H9 (cell line): ENCODE data around the gene VDAC1. TPM values are rescaled to one million over a fixed set of nuclear protein-coding genes. Genes with fewer than 3 reads are reported as not detected.
A peak's percentile ranks its signal among the peaks of the same experiment; 100 is the strongest.

Source experiments
- DNase-seq: peaks from one replicate; pipeline ENCODE4 v3.0.0-alpha.2; 2017
- H2AFZ ChIP-seq: one replicate; pipeline ENCODE4 v1.6.1; 2013; ENCODE audit warnings: mild to moderate bottlenecking, low read length, control low read depth, moderate library complexity
- H2AK5ac ChIP-seq: 2 replicates; pipeline ENCODE4 v1.6.1; 2013; ENCODE audit warnings: low read length, control low read depth, mixed read lengths; ENCODE audit not compliant: insufficient read length
- H2BK120ac ChIP-seq: one replicate; pipeline ENCODE4 v1.6.1; 2013; ENCODE audit warnings: low read depth, mild to moderate bottlenecking, low read length, control low read depth, inconsistent platforms; ENCODE audit not compliant: poor library complexity, severe bottlenecking
- H2BK12ac ChIP-seq: 2 replicates; pipeline ENCODE4 v1.6.1; 2013; ENCODE audit warnings: low read length, control low read depth, mixed read lengths, low read depth; ENCODE audit not compliant: insufficient read length
- H2BK15ac ChIP-seq: 2 replicates; pipeline ENCODE4 v1.6.1; 2013; ENCODE audit warnings: low read depth, low read length, control low read depth
- H2BK20ac ChIP-seq: one replicate; pipeline ENCODE4 v1.6.1; 2013; ENCODE audit warnings: low read depth, mild to moderate bottlenecking, low read length, control low read depth, inconsistent platforms; ENCODE audit not compliant: poor library complexity, severe bottlenecking
- H2BK5ac ChIP-seq: 2 replicates; pipeline ENCODE4 v1.6.1; 2013; ENCODE audit warnings: low read length, control low read depth, mixed read lengths; ENCODE audit not compliant: insufficient read length
- H3K14ac ChIP-seq: 2 replicates; pipeline ENCODE4 v1.6.1; 2013; ENCODE audit warnings: low read length, control low read depth; ENCODE audit not compliant: insufficient read depth
- H3K18ac ChIP-seq: 2 replicates; pipeline ENCODE4 v1.6.1; 2013; ENCODE audit warnings: low read depth, mild to moderate bottlenecking, mixed read lengths, low read length, control low read depth; ENCODE audit not compliant: insufficient read length
- H3K23ac ChIP-seq: 2 replicates; pipeline ENCODE4 v1.6.1; 2013; ENCODE audit warnings: low read length, control low read depth, mixed read lengths, low read depth; ENCODE audit not compliant: insufficient read length
- H3K23me2 ChIP-seq: 2 replicates; pipeline ENCODE4 v1.6.1; 2013; ENCODE audit warnings: low read depth, mild to moderate bottlenecking, mixed read lengths, low read length, control low read depth; ENCODE audit not compliant: insufficient read length, poor library complexity, severe bottlenecking
- H3K27ac ChIP-seq: 2 replicates; pipeline ENCODE4 v1.5.1; 2013; ENCODE audit warnings: low read length, control low read depth, mixed read lengths, low read depth; ENCODE audit not compliant: insufficient read length
- H3K27me3 ChIP-seq: 2 replicates; pipeline ENCODE4 v1.6.1; 2013; ENCODE audit warnings: low read length, control low read depth, inconsistent platforms; ENCODE audit not compliant: insufficient read depth
- H3K4ac ChIP-seq: 2 replicates; pipeline ENCODE4 v1.6.1; 2013; ENCODE audit warnings: low read depth, mild to moderate bottlenecking, control low read depth, inconsistent platforms, low read length, moderate library complexity
- H3K4me1 ChIP-seq: 2 replicates; pipeline ENCODE4 v1.6.1; 2013; ENCODE audit warnings: low read length, control low read depth, inconsistent platforms; ENCODE audit not compliant: insufficient read depth
- H3K4me2 ChIP-seq: 2 replicates; pipeline ENCODE4 v1.6.1; 2013; ENCODE audit warnings: low read length, control low read depth, mixed read lengths; ENCODE audit not compliant: insufficient read length, insufficient read depth
- H3K56ac ChIP-seq: 2 replicates; pipeline ENCODE4 v1.6.1; 2013; ENCODE audit warnings: low read depth, mild to moderate bottlenecking, mixed read lengths, low read length, control low read depth; ENCODE audit not compliant: insufficient read length
- H3K79me1 ChIP-seq: 2 replicates; pipeline ENCODE4 v1.6.1; 2013; ENCODE audit warnings: low read depth, mild to moderate bottlenecking, moderate library complexity, low read length, control low read depth, inconsistent platforms; ENCODE audit not compliant: insufficient read depth, poor library complexity, severe bottlenecking
- H3K79me2 ChIP-seq: 2 replicates; pipeline ENCODE4 v1.6.1; 2013; ENCODE audit warnings: low read length, control low read depth, inconsistent platforms; ENCODE audit not compliant: insufficient read depth
- H3K9ac ChIP-seq: 2 replicates; pipeline ENCODE4 v1.6.1; 2013; ENCODE audit warnings: low read length, control low read depth, mixed read lengths; ENCODE audit not compliant: insufficient read length; ENCODE audit errors: extremely low read depth
- H3K9me3 ChIP-seq: one replicate; pipeline ENCODE4 v1.6.1; 2013; ENCODE audit warnings: low read depth, low read length, inconsistent platforms; ENCODE audit not compliant: control insufficient read depth
- H3T11ph ChIP-seq: one replicate; pipeline ENCODE4 v1.6.1; 2013; ENCODE audit warnings: mild to moderate bottlenecking, low read length, control low read depth, inconsistent platforms
- H4K20me1 ChIP-seq: one replicate; pipeline ENCODE4 v1.6.1; 2013; ENCODE audit not compliant: control insufficient read depth, insufficient read length, insufficient read depth
- H4K5ac ChIP-seq: 2 replicates; pipeline ENCODE4 v1.6.1; 2013; ENCODE audit warnings: low read depth, mild to moderate bottlenecking, mixed read lengths, low read length, control low read depth; ENCODE audit not compliant: insufficient read length
- H4K8ac ChIP-seq: replicated peaks from 2 replicates; pipeline ENCODE4 v1.6.1; 2013; ENCODE audit warnings: low read length, control low read depth, mixed read lengths, low read depth; ENCODE audit not compliant: insufficient read length
- H4K91ac ChIP-seq: 2 replicates; pipeline ENCODE4 v1.6.1; 2013; ENCODE audit warnings: low read depth, mild to moderate bottlenecking, moderate library complexity, mixed read lengths, low read length, control low read depth; ENCODE audit not compliant: insufficient read length
- H3K27ac Mint-ChIP-seq, 3 experiments: 2 replicates in 2 of 3; 3 replicates in 1 of 3; pipeline ENCODE4 v1.8.0; 2020 to 2021; ENCODE audit warnings: mixed read lengths in 3 of 3, mild to moderate bottlenecking in 1 of 3, moderate library complexity in 1 of 3
- H3K27me3 Mint-ChIP-seq: 2 replicates; pipeline ENCODE4 v1.8.0; 2021; ENCODE audit warnings: low read depth, mild to moderate bottlenecking, moderate library complexity, mixed read lengths
- H3K36me3 Mint-ChIP-seq, 3 experiments: 2 replicates in 2 of 3; 3 replicates in 1 of 3; pipeline ENCODE4 v1.8.0; 2020 to 2021; ENCODE audit warnings: low read depth in 3 of 3, mixed read lengths in 3 of 3; ENCODE audit not compliant: insufficient read depth in 1 of 3
- H3K4me1 Mint-ChIP-seq, 2 experiments: 2 replicates each; pipeline ENCODE4 v1.8.0; 2020; ENCODE audit warnings: mixed read lengths in 2 of 2
- H3K4me3 Mint-ChIP-seq, 2 experiments: 2 replicates in 1 of 2; 3 replicates in 1 of 2; pipeline ENCODE4 v1.8.0; 2020 to 2021; ENCODE audit warnings: mild to moderate bottlenecking in 2 of 2, mixed read lengths in 2 of 2, moderate library complexity in 1 of 2
- H3K9me3 Mint-ChIP-seq, 2 experiments: 2 replicates in 1 of 2; 3 replicates in 1 of 2; pipeline ENCODE4 v1.8.0; 2020; ENCODE audit warnings: mild to moderate bottlenecking in 2 of 2, mixed read lengths in 2 of 2, moderate library complexity in 1 of 2
- CTCF ChIP-seq: fragments of 200-600 bp; sonication (generic); conservative IDR thresholded peaks from 3 replicates; pipeline ENCODE4 v1.8.0; 2021; ENCODE audit warnings: antibody characterized with exemption, mild to moderate bottlenecking
- WGBS: extraction: QIAGEN DNeasy Blood & Tissue Kit; methylation state at CpG from one replicate; pipeline ENCODE4 v1.1.7; 2013; ENCODE audit warnings: missing lambda C conversion rate, low lambda C conversion rate, mixed read lengths; ENCODE audit not compliant: insufficient read length; ENCODE audit errors: extremely low coverage; 5-methylcytosine and 5-hydroxymethylcytosine counted together
- total RNA-seq: library from RNA; stranded (reverse); gene quantifications from 2 replicates; pipeline ENCODE4 v1.2.1, GENCODE V29; 2021

VDAC1 gene
- total RNA-seq, 1 experiment from 2014 or later = 208 TPM

GRCh38 chr5:134000091-134000511 is 4.7 kb downstream of the VDAC1 start:
- Histone ChIP-seq H3K4ac (no peak overlapping the region), H3K18ac (no peak overlapping the region), H4K91ac (no peak overlapping the region), H2BK5ac (no peak overlapping the region), H3K9ac (no peak overlapping the region), H2AK5ac (no peak overlapping the region), H2BK20ac (no peak overlapping the region), H2BK12ac (no peak overlapping the region), H4K8ac (no peak overlapping the region), H3K27me3 (no peaks in the 10 kb centered on the region), H3K4me1 (peaks cover 6% of the 10 kb centered on the region; the same call in 1 of the 2 replicates), H2AFZ (no peak overlapping the region), H3K9me3 (no peaks in the 10 kb centered on the region), H2BK15ac (no peak overlapping the region), H4K5ac (no peak overlapping the region), H4K20me1 (peaks cover 5% of the 10 kb centered on the region), H3K23ac (no peak overlapping the region), H2BK120ac (no peak overlapping the region), H3K79me2 (peaks cover 75% of the 10 kb centered on the region), H3K27ac (no peak overlapping the region), H3K14ac (no peak overlapping the region), H3T11ph (no peak overlapping the region), H3K4me2 (no peak overlapping the region), H3K79me1 (peaks cover 14% of the 10 kb centered on the region), H3K23me2 (peaks cover 10% of the 10 kb centered on the region), H3K56ac (no peak overlapping the region)
- Mint-ChIP-seq H3K4me1 (peaks cover 51 to 53% of the 10 kb centered on the region in 2 experiments), H3K27me3 (no peaks in the 10 kb centered on the region), H3K36me3 (peaks cover 14 to 26% (median 17%) of the 10 kb centered on the region in 3 experiments; a peak in 6 of 7 replicates), H3K4me3 (no peak overlapping the region; a peak in 1 of 5 replicates), H3K27ac (peak overlapping the region in 2 of 3 experiments; percentile 35 to 59; a peak in 1 of 7 replicates), H3K9me3 (peaks cover 0 to 2% of the 10 kb centered on the region in 2 experiments; a peak in 1 of 5 replicates)
- DNase-seq = no peak
- TF ChIP-seq CTCF = no peak
- no CpG with 5 or more reads among the region's 5 CpGs for WGBS
